ENCODE results near the gene CD2AP. TPM values are rescaled to one million over a fixed set of nuclear protein-coding genes. Genes with fewer than 3 reads are reported as not detected.

CD2AP gene
- total RNA-seq, 1 donor from 2014 or later, result 34.5 TPM

DNA sequence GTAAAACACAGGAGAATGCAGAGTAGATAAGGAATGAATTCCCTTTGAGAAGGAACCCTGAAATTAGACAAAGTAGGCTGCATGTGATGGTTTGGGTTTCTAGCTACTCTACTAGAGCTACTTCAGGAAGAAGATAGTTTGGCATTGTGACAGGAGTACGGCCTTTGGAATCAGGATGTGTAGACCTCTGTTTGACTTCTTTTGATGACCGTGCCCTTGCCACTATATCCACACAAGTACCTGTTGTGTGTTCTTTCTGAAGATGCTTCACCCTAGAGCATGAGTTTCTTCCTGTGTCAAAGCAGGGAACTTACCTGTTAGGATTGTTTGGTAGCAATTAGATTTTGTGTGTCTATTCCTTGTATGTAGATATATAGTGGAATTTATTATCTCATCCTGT is 41.7 kb downstream of the CD2AP start:
- no peak for ATAC-seq
- intact Hi-C loops (cut with DNase I), result no loop called here
- no peaks in the 10 kb centered on the region for H3K9me3 ChIP-seq

DNA sequence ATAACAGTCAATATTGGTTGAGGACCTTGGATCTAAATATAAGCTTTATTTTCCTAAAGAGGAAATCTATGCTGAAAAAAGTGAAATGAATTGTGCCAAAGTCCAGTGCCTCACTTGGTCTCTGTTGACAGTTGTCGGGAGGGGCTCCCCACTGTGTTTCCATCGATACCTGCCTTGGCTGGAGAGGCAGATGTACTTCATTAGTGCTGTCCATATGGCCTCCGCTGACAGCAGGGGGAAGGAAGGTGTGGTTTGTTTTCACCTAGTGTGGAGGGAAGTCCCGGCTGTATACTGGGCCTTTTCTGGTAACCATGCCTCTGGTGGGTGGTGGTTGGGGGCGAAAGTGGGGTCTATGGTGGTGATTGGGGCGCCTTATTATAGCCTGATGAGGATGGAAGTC is 42.7 kb downstream of the CD2AP start:
- no peak for ATAC-seq
- H3K4me3 ChIP-seq, result no peak overlapping the region
- no peaks in the 10 kb centered on the region for H3K36me3 ChIP-seq
- DNase-seq, result no peak
- H3K27me3 ChIP-seq, result no peaks in the 10 kb centered on the region
- H3K9me3 ChIP-seq, result no peaks in the 10 kb centered on the region
- intact Hi-C loops (cut with DNase I), result no loop called here
- TF ChIP-seq, protein P1, sequence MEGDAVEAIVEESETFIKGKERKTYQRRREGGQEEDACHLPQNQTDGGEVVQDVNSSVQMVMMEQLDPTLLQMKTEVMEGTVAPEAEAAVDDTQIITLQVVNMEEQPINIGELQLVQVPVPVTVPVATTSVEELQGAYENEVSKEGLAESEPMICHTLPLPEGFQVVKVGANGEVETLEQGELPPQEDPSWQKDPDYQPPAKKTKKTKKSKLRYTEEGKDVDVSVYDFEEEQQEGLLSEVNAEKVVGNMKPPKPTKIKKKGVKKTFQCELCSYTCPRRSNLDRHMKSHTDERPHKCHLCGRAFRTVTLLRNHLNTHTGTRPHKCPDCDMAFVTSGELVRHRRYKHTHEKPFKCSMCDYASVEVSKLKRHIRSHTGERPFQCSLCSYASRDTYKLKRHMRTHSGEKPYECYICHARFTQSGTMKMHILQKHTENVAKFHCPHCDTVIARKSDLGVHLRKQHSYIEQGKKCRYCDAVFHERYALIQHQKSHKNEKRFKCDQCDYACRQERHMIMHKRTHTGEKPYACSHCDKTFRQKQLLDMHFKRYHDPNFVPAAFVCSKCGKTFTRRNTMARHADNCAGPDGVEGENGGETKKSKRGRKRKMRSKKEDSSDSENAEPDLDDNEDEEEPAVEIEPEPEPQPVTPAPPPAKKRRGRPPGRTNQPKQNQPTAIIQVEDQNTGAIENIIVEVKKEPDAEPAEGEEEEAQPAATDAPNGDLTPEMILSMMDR (IDR thresholded peaks at IDR 0.05), result no peak
- H3K4me1 ChIP-seq, result peaks cover 18% of the 10 kb centered on the region
- H3K27ac ChIP-seq, result no peak overlapping the region

More for the DNA sequence above, 41.7 kb downstream of the CD2AP start:
- Histone ChIP-seq H3K36me3 (no peaks in the 10 kb centered on the region), H3K4me1 (peaks cover 13% of the 10 kb centered on the region), H3K27ac (no peak overlapping the region), H3K27me3 (no peaks in the 10 kb centered on the region), H3K4me3 (no peak overlapping the region)
- DNase-seq, result no peak
- TF ChIP-seq, protein P1 (IDR thresholded peaks at IDR 0.05), result no peak

DNA sequence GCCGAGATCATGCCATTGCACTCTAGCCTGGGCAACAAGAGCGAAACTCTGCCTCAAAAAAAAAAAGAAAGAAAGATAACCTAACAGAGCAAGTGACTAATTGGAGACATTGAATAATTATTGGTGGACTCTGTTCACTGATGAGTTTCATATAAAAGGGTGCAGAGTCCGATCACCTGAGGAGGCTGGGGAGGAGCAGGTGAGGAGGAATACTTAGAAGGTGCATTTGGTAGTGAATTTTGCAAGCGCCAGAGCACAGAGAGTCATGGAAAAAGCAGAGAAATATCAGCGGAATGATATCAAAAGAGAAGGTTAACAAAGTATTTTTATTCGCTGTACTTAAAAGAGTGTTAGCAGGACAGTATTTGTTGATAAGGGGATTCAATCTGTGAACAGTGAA is 44.4 kb downstream of the CD2AP start:
- no peak for ATAC-seq
- peaks cover 18% of the 10 kb centered on the region for H3K4me1 ChIP-seq
- TF ChIP-seq, protein P1 (IDR thresholded peaks at IDR 0.05), result no peak
- no peak for DNase-seq
- no peaks in the 10 kb centered on the region for H3K36me3 ChIP-seq
- H3K27me3 ChIP-seq, result no peaks in the 10 kb centered on the region
- H3K9me3 ChIP-seq, result no peaks in the 10 kb centered on the region
- no peak overlapping the region for H3K4me3 ChIP-seq
- H3K27ac ChIP-seq, result no peak overlapping the region
- intact Hi-C loops (cut with DNase I), result no loop called here

DNA sequence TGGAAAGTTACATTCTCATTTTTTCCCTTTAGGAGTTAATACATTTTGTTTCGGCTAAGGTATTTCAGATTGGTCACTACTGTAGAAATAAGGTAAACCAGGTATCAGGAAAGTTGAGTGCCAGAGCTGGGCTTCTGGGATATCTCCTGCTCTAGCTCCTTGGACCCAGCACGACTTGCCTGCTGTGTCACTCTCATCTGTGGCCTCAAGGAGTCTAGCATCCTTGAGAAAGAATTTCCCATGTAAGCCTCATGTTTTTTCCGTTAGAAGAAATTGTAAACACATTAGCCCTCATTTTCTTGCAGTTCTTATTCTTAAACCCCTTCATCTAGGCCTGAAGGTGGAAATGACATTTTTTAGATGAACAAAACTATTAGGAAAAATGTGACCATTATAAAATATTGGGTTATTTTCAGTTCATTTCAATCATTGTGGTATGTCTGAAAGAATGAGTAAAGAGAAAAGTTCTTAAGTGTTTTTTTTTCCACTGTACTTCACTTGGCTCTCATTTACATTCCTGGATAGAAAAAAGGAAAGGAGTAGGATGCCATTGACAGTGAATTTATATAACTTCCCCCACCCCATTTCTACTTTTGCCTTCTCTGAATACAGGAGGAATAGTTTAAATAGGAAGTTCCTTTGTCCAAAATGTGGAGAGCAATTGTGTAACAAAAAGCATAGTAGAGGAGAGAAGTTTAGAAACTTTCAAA is 46.7 kb downstream of the CD2AP start:
- no peak overlapping the region for H3K4me3 ChIP-seq
- no peaks in the 10 kb centered on the region for H3K27me3 ChIP-seq
- DNase-seq (no peak), ATAC-seq (peak; percentile 40)
- TF ChIP-seq, protein P1 (IDR thresholded peaks at IDR 0.05), result no peak
- no peaks in the 10 kb centered on the region for H3K36me3 ChIP-seq
- peaks cover 14% of the 10 kb centered on the region for H3K4me1 ChIP-seq
- intact Hi-C loops (cut with DNase I), result no loop called here
- H3K9me3 ChIP-seq, result no peaks in the 10 kb centered on the region
- H3K27ac ChIP-seq, result no peak overlapping the region

DNA sequence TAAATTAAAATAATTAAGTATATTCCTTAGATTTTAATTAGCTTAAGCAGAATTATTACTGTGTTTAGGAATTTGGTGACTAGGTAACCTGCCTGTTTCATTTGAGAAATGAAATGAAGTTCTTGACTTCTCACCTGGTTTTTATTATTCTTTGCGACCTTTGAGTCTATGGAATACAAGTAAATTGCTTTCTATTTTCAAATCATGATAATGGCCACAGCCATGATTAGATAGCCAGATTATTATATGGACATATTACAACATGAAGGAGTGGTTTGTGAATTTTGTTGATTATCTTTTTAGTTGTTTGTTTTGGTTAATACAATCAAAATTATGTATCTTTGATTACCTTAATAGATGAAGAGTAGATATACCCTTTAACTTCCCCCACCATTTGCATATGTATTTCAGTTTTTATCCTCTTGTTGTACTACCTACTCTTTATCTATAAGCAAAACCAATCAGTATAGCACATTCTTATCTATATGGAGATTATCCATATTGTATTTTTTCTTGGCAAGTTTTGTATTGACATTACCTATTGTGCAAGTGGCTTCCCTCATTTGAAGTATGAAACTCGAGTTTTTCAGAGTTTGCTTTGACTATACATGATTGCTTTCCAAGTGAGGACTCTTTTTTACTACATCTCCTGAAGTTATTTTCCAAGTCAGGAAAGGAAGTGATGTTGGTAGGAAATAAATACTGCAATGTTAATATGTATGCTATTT is 47.9 kb downstream of the CD2AP start:
- intact Hi-C loops (cut with DNase I), result no loop called here

More for the DNA sequence above, 47.9 kb downstream of the CD2AP start:
- Histone ChIP-seq H3K4me3 (no peak overlapping the region), H3K36me3 (no peaks in the 10 kb centered on the region), H3K4me1 (peaks cover 11% of the 10 kb centered on the region), H3K27ac (no peak overlapping the region), H3K27me3 (no peaks in the 10 kb centered on the region), H3K9me3 (no peaks in the 10 kb centered on the region)
- DNase-seq (no peak), ATAC-seq (no peak)
- TF ChIP-seq, protein P1 (IDR thresholded peaks at IDR 0.05), result no peak

Measured in upper lobe of right lung (tissue), 1 donor.